Measurements from ENCODE around the gene ZKSCAN1.

DNA sequence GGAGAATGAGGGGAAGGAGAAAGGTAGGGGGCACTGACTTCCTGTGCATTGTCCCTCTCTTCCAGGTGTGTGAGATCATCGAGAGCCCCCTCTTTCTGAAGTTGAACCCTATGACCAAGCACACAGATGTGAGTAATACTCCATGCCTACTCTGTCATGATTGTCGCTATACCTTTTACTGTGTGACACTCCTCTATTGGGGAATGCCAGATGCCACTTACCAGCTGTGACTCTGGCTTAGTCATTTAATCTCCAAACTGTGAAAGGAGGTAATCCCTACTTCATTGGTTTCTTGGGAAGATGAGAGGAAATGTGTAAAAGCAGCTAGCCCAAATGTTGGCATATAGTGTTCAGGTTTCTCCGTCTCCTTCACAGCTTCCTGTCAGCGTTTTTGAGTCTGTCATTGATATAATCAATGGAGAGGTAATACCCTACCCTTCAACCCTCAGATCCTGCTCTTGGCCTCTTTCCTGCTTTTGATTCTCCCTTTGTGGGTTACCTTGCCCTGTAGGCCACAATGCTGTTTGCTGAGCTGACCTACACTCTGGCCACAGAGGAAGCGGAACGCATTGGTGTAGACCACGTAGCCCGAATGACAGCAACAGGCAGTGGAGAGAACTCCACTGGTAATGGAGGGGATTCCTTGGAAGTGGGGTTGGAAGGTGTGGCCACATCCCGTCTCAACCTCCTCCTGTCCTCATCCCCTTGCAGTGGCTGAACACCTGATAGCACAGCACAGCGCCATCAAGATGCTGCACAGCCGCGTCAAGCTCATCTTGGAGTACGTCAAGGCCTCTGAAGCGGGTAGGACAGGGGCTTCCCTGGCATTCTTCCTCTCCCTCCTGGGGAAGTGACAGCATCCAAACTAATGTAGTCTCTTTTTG lies 75.4 kb downstream of the ZKSCAN1 start:
- TF ChIP-seq CTCF (IDR thresholded peaks at IDR 0.05) (no peak), POLR2A (IDR thresholded peaks at IDR 0.05) (no peak), POLR2AphosphoS5 (IDR thresholded peaks at IDR 0.05; ENCODE audit: insufficient read depth in 1 of 2, low read depth in 1 of 2) (no peak)
